HepG2 (cell line): ENCODE data around the gene TMEM117. TPM values are rescaled to one million over a fixed set of nuclear protein-coding genes. Genes with fewer than 3 reads are reported as not detected.

Source experiments
- ATF2 ChIP-seq: sonication (generic); formaldehyde crosslinking; IDR thresholded peaks from 2 replicates; pipeline ENCODE4 v1.4.0; 2020; ENCODE audit warnings: missing genetic modification reagents
- BORCS8-MEF2B ChIP-seq: sonication (generic); formaldehyde crosslinking; IDR thresholded peaks from 2 replicates; pipeline ENCODE4 v1.8.0; 2022; ENCODE audit warnings: mild to moderate bottlenecking, missing genetic modification reagents
- FOXM1 ChIP-seq: sonication (generic); formaldehyde crosslinking; IDR thresholded peaks from 2 replicates; pipeline ENCODE4 v1.5.0; 2020; ENCODE audit warnings: missing genetic modification reagents
- FOXP4 ChIP-seq: sonication (generic); formaldehyde crosslinking; IDR thresholded peaks from 2 replicates; pipeline ENCODE4 v1.4.0; 2020; ENCODE audit warnings: missing genetic modification reagents
- JARID2 ChIP-seq: sonication (generic); formaldehyde crosslinking; IDR thresholded peaks from 2 replicates; pipeline ENCODE4 v1.8.1; 2023; ENCODE audit warnings: missing genetic modification reagents, inconsistent platforms; ENCODE audit not compliant: insufficient replicate concordance
- MIXL1 ChIP-seq: IDR thresholded peaks from 2 replicates; pipeline ENCODE4 v1.6.1; 2016
- MYNN ChIP-seq: sonication (generic); formaldehyde crosslinking; IDR thresholded peaks from 2 replicates; pipeline ENCODE4 v1.4.0; 2020; ENCODE audit warnings: mild to moderate bottlenecking, low read depth, missing genetic modification reagents
- ZFAT ChIP-seq: sonication (generic); formaldehyde crosslinking; conservative IDR thresholded peaks from 2 replicates; pipeline ENCODE4 v1.8.1; 2023; ENCODE audit warnings: missing genetic modification reagents, inconsistent platforms
- ZNF414 ChIP-seq: sonication (generic); formaldehyde crosslinking; IDR thresholded peaks from 2 replicates; pipeline ENCODE4 v1.5.0; 2020; ENCODE audit warnings: missing genetic modification reagents
- ZNF530 ChIP-seq: sonication (generic); formaldehyde crosslinking; IDR thresholded peaks from 2 replicates; pipeline ENCODE4 v1.5.0; 2020; ENCODE audit warnings: low read depth, mild to moderate bottlenecking, missing genetic modification reagents
- ZNF674 ChIP-seq: sonication (generic); formaldehyde crosslinking; IDR thresholded peaks from 2 replicates; pipeline ENCODE4 v1.5.0; 2020; ENCODE audit warnings: low read depth, mild to moderate bottlenecking, missing genetic modification reagents
- polyA plus RNA-seq, 8 experiments: library from polyadenylated mRNA; depleted of rRNA in 3 of 8; stranded (reverse) in 7 of 8; unstranded in 1 of 8; fragments of >200 nt; fragmentation: Illumina TruSeq in 4 of 8; extraction: Trizol in 4 of 8; gene quantifications; 2 replicates each; pipeline versions ENCODE4 v1.2.1 to v1.2.3, GENCODE V29; 2011 to 2016; ENCODE audit warnings: low read depth in 4 of 8, missing spikeins in 1 of 8, mixed read lengths in 1 of 8; ENCODE audit not compliant: insufficient read depth in 1 of 8
- total RNA-seq, 5 experiments: library from RNA; depleted of rRNA; stranded (reverse); fragments of >200 nt; fragmentation: Illumina TruSeq; extraction: Trizol; gene quantifications; 2 replicates each; pipeline ENCODE4 v1.2.3, GENCODE V29; 2016; ENCODE audit warnings: low read depth in 1 of 5
- TF ChIP-seq, protein P1 (sequence below): sonication (generic); formaldehyde crosslinking; IDR thresholded peaks from 2 replicates; pipeline ENCODE4 v1.5.1; 2020; ENCODE audit warnings: mild to moderate bottlenecking, missing genetic modification reagents, moderate library complexity
- TF ChIP-seq, protein P2 (sequence below): sonication (generic); formaldehyde crosslinking; IDR thresholded peaks from 2 replicates; pipeline ENCODE4 v1.4.0; 2020; ENCODE audit warnings: low read depth, missing genetic modification reagents

Gene TMEM117
- total and polyA plus RNA-seq, 2 of the 13 experiments (the other 11 are each of a cell fraction or from before 2014, with no cell fraction given), result 2.8 to 8.5 TPM

DNA sequence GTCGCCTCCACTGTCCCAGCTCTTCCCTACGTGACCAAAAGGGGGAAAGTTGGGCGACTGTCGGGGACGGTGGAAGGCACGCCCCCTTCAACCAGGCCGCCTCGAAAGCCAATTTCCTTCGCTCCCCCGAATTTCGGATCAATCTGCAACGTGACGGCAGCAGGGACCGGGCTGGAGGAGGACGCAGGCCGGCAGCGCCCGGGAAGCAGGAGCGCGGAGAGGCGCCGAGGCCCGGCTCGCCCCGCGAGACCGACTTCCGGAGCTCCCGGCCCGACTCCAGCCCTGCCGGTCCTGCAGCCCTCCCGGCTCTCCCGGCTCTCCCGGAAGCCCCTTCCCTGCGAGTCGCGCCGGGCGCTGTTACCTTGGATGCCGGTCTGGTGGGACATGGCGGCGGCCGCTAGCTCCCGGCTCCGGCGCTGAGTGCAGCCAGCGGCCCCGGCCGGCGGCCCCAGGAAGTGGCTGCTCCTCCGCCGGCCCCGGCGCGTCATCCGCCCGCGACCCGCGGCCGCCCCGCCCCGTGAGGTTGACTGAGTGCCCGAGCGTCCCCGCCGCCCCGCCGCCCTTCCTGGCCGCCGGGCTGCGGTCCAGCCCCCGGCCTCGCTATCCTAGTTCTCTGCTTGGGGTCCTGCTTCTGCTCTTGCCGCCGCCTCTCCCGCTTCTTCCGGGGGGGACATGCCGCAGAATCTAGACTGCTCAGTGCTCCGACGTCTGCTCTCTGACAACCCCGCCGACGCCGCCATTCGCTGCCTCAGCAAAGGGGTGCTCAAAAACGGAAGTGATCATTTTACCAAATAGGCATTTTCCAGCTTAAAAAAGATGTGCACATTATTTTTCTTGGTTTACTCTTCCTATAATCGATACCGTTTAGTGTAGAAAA lies 29.8 kb upstream of the TMEM117 start, which contains the start of gene TWF1 (continued):
- TF ChIP-seq, protein P1, sequence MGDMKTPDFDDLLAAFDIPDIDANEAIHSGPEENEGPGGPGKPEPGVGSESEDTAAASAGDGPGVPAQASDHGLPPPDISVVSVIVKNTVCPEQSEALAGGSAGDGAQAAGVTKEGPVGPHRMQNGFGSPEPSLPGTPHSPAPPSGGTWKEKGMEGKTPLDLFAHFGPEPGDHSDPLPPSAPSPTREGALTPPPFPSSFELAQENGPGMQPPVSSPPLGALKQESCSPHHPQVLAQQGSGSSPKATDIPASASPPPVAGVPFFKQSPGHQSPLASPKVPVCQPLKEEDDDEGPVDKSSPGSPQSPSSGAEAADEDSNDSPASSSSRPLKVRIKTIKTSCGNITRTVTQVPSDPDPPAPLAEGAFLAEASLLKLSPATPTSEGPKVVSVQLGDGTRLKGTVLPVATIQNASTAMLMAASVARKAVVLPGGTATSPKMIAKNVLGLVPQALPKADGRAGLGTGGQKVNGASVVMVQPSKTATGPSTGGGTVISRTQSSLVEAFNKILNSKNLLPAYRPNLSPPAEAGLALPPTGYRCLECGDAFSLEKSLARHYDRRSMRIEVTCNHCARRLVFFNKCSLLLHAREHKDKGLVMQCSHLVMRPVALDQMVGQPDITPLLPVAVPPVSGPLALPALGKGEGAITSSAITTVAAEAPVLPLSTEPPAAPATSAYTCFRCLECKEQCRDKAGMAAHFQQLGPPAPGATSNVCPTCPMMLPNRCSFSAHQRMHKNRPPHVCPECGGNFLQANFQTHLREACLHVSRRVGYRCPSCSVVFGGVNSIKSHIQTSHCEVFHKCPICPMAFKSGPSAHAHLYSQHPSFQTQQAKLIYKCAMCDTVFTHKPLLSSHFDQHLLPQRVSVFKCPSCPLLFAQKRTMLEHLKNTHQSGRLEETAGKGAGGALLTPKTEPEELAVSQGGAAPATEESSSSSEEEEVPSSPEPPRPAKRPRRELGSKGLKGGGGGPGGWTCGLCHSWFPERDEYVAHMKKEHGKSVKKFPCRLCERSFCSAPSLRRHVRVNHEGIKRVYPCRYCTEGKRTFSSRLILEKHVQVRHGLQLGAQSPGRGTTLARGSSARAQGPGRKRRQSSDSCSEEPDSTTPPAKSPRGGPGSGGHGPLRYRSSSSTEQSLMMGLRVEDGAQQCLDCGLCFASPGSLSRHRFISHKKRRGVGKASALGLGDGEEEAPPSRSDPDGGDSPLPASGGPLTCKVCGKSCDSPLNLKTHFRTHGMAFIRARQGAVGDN (CRISPR knock-in tag), result peak; percentile 77
- TF ChIP-seq ZNF674 (CRISPR knock-in tag) (peak; percentile 70; the same call in 1 of the 2 replicates), ZNF530 (CRISPR knock-in tag) (no peak), ZNF414 (CRISPR knock-in tag) (no peak), JARID2 (no peak), MIXL1 (CRISPR knock-in tag) (no peak), ATF2 (CRISPR knock-in tag) (no peak), FOXM1 (CRISPR knock-in tag) (no peak), ZFAT (CRISPR knock-in tag) (no peak), MYNN (CRISPR knock-in tag) (no peak), BORCS8-MEF2B (CRISPR knock-in tag) (no peak; the same call in 1 of the 2 replicates), FOXP4 (CRISPR knock-in tag) (no peak)
- TF ChIP-seq, protein P2, sequence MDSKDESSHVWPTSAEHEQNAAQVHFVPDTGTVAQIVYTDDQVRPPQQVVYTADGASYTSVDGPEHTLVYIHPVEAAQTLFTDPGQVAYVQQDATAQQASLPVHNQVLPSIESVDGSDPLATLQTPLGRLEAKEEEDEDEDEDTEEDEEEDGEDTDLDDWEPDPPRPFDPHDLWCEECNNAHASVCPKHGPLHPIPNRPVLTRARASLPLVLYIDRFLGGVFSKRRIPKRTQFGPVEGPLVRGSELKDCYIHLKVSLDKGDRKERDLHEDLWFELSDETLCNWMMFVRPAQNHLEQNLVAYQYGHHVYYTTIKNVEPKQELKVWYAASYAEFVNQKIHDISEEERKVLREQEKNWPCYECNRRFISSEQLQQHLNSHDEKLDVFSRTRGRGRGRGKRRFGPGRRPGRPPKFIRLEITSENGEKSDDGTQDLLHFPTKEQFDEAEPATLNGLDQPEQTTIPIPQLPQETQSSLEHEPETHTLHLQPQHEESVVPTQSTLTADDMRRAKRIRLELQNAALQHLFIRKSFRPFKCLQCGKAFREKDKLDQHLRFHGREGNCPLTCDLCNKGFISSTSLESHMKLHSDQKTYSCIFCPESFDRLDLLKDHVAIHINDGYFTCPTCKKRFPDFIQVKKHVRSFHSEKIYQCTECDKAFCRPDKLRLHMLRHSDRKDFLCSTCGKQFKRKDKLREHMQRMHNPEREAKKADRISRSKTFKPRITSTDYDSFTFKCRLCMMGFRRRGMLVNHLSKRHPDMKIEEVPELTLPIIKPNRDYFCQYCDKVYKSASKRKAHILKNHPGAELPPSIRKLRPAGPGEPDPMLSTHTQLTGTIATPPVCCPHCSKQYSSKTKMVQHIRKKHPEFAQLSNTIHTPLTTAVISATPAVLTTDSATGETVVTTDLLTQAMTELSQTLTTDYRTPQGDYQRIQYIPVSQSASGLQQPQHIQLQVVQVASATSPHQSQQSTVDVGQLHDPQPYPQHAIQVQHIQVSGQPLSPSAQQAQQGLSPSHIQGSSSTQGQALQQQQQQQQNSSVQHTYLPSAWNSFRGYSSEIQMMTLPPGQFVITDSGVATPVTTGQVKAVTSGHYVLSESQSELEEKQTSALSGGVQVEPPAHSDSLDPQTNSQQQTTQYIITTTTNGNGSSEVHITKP, result peak; percentile 91
